Hepatocyte (in vitro differentiated cells): ENCODE measurements around the gene PLA2G12A.

ENCODE experiments used
- EZH2 ChIP-seq: fragments of 200-600 bp; sonication (generic); IDR thresholded peaks from 2 replicates; pipeline ENCODE4 v1.6.1; 2016; ENCODE audit warnings: antibody characterized with exemption, mild to moderate bottlenecking, borderline replicate concordance
- EZH2phosphoT487 ChIP-seq: fragments of 200-600 bp; sonication (generic); IDR thresholded peaks from one replicate; pipeline ENCODE4 v1.6.1; 2018; ENCODE audit warnings: antibody characterized with exemption, mild to moderate bottlenecking, low read depth, moderate library complexity; ENCODE audit not compliant: unreplicated experiment, severe bottlenecking
- TF ChIP-seq, protein P1 (sequence below): fragments of 200-600 bp; sonication (generic); IDR thresholded peaks from 2 replicates; pipeline ENCODE4 v1.5.1; 2016; ENCODE audit warnings: antibody characterized with exemption, mild to moderate bottlenecking; ENCODE audit not compliant: poor library complexity

DNA sequence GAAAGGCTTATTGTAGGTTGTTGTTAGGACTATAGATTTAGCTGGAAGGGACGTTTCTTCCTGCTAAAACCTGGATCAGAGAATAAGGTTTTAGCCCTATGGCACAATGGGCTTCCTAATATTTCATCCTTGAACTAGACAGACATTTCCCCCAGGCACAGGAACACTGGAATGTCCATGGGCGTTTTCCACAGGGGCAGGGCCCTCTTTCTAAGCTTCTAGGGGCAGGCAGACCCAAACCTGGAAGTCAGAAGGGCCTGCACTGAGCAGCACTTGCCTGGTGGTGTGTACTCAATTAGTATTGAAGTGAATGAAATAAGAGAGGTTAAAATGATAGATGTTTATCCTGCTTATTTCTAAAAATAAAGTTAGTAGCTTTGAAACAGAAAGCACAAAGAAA lies 67.8 kb downstream of the PLA2G12A start:
- TF ChIP-seq, protein P1, sequence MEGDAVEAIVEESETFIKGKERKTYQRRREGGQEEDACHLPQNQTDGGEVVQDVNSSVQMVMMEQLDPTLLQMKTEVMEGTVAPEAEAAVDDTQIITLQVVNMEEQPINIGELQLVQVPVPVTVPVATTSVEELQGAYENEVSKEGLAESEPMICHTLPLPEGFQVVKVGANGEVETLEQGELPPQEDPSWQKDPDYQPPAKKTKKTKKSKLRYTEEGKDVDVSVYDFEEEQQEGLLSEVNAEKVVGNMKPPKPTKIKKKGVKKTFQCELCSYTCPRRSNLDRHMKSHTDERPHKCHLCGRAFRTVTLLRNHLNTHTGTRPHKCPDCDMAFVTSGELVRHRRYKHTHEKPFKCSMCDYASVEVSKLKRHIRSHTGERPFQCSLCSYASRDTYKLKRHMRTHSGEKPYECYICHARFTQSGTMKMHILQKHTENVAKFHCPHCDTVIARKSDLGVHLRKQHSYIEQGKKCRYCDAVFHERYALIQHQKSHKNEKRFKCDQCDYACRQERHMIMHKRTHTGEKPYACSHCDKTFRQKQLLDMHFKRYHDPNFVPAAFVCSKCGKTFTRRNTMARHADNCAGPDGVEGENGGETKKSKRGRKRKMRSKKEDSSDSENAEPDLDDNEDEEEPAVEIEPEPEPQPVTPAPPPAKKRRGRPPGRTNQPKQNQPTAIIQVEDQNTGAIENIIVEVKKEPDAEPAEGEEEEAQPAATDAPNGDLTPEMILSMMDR, result no peak
- TF ChIP-seq EZH2 (no peak), EZH2phosphoT487 (no peak)
